Caco-2 (cell line): ENCODE measurements around the gene PIAS1. TPM values are rescaled to one million over a fixed set of nuclear protein-coding genes. Genes with fewer than 3 reads are reported as not detected.

Experiments used
- BruUV-seq: library from RNA; stranded (reverse); fragments of 400-500 nt; replicated peaks from 2 replicates; lab custom pipeline; 2021; lab: Mats Ljungman, UMichigan
- CTCF ChIA-PET: fragments of 300-600 bp; sonication (Branson Sonifier 250); formaldehyde crosslinking; loops from one replicate; lab custom pipeline; 2022; ENCODE audit warnings: antibody characterized with exemption; lab: Charles Lee
- POLR2A ChIA-PET: fragments of 300-600 bp; sonication (Branson Sonifier 250); formaldehyde crosslinking; loops from one replicate; lab custom pipeline; 2022; ENCODE audit warnings: antibody characterized with exemption; lab: Charles Lee
- DNase-seq, 2 experiments: peaks; one replicate each; pipeline versions ENCODE4 v3.0.0 to v3.0.0-alpha.2; 2020 to 2022
- H3K27me3 ChIP-seq: replicated peaks from 2 replicates; pipeline ENCODE4 v1.6.0; 2011; ENCODE audit warnings: low read length; ENCODE audit not compliant: control insufficient read depth, insufficient read depth
- H3K36me3 ChIP-seq: 2 replicates; pipeline ENCODE4 v1.5.1; 2011; ENCODE audit warnings: low read length; ENCODE audit not compliant: control insufficient read depth, insufficient read depth
- H3K4me1 ChIP-seq: fragments of 250-450 bp; sonication (Bioruptor Pico); 2 replicates; pipeline ENCODE4 v1.5.1; 2020; ENCODE audit warnings: mild to moderate bottlenecking
- H3K4me3 ChIP-seq: 2 replicates; pipeline ENCODE4 v1.5.1; 2011; ENCODE audit warnings: low read depth, mild to moderate bottlenecking, control low read depth, low read length
- H3K9me3 ChIP-seq: fragments of 250-450 bp; sonication (Bioruptor Pico); 2 replicates; pipeline ENCODE4 v1.5.1; 2020; ENCODE audit warnings: mild to moderate bottlenecking, moderate library complexity
- H3K27ac Mint-ChIP-seq: one replicate; pipeline ENCODE4 v1.8.0; 2022; ENCODE audit warnings: mixed read lengths; ENCODE audit not compliant: unreplicated experiment
- H3K27me3 Mint-ChIP-seq: one replicate; pipeline ENCODE4 v1.8.0; 2022; ENCODE audit warnings: mixed read lengths; ENCODE audit not compliant: insufficient read depth, unreplicated experiment
- H3K36me3 Mint-ChIP-seq: one replicate; pipeline ENCODE4 v1.8.0; 2022; ENCODE audit warnings: mild to moderate bottlenecking, mixed read lengths; ENCODE audit not compliant: insufficient read depth, unreplicated experiment
- H3K4me1 Mint-ChIP-seq: one replicate; pipeline ENCODE4 v1.8.0; 2022; ENCODE audit warnings: low read depth, mixed read lengths; ENCODE audit not compliant: unreplicated experiment
- H3K4me3 Mint-ChIP-seq: one replicate; pipeline ENCODE4 v1.8.0; 2022; ENCODE audit warnings: mild to moderate bottlenecking, moderate library complexity, mixed read lengths; ENCODE audit not compliant: unreplicated experiment
- H3K9me3 Mint-ChIP-seq: one replicate; pipeline ENCODE4 v1.8.0; 2022; ENCODE audit warnings: mixed read lengths; ENCODE audit not compliant: unreplicated experiment
- CTCF ChIP-seq, 2 experiments: fragments of 200-600 bp in 1 of 2; IDR thresholded peaks; 1 replicate in 1 of 2; 2 replicates in 1 of 2; pipeline versions ENCODE4 v1.5.1 to v1.8.0; 2011 to 2022; ENCODE audit warnings: antibody characterized with exemption in 1 of 2, control low read depth in 1 of 2, inconsistent platforms in 1 of 2, low read depth in 1 of 2, low read length in 1 of 2, mild to moderate bottlenecking in 1 of 2, moderate library complexity in 1 of 2; ENCODE audit not compliant: insufficient read depth in 1 of 2, severe bottlenecking in 1 of 2, unreplicated experiment in 1 of 2
- intact Hi-C: fragments of 100-400 bp; cut with micrococcal nuclease; formaldehyde crosslinking; loops from one replicate; pipeline ENCODE4 v1.10.0; 2022; ENCODE audit not compliant: unreplicated experiment
- total RNA-seq: library from RNA; stranded (reverse); gene quantifications from 2 replicates; pipeline ENCODE4 v1.2.3, GENCODE V29; 2022

The PIAS1 gene
- total RNA-seq, 1 experiment from 2014 or later = 48.0 TPM

- Histone ChIP-seq H3K9me3 (no peaks in the 10 kb centered on the region), H3K27me3 (no peaks in the 10 kb centered on the region), H3K4me1 (no peaks in the 10 kb centered on the region), H3K4me3 (no peak overlapping the region), H3K36me3 (no peaks in the 10 kb centered on the region; the same call in 1 of the 2 replicates)
- BruUV-seq = no TSS peak
- no peak overlapping the region for H3K4me3 Mint-ChIP-seq
- no peak overlapping the region for H3K27ac Mint-ChIP-seq
- no peak for DNase-seq
- no peaks in the 10 kb centered on the region for H3K9me3 Mint-ChIP-seq
- ChIA-PET CTCF (no interaction called here), POLR2A (no interaction called here)
- H3K36me3 Mint-ChIP-seq = peaks cover 25% of the 10 kb centered on the region
- no peaks in the 10 kb centered on the region for H3K27me3 Mint-ChIP-seq
- H3K4me1 Mint-ChIP-seq = peaks cover 8% of the 10 kb centered on the region
- intact Hi-C loops = no loop called here
- TF ChIP-seq CTCF (IDR thresholded peaks at IDR 0.05; ENCODE audit: insufficient read depth in 1 of 2, low read depth in 1 of 2, low read length in 1 of 2, severe bottlenecking in 1 of 2, unreplicated experiment in 1 of 2) = no peak
These were observed 75.0 kb downstream of the PIAS1 start for GRCh38 chr15:68129072-68129471.

- Histone ChIP-seq H3K9me3 (no peaks in the 10 kb centered on the region), H3K27me3 (no peaks in the 10 kb centered on the region), H3K36me3 (no peaks in the 10 kb centered on the region; the same call in 1 of the 2 replicates), H3K4me3 (no peak overlapping the region), H3K4me1 (no peaks in the 10 kb centered on the region)
- peaks cover 11% of the 10 kb centered on the region for H3K36me3 Mint-ChIP-seq
- no peak overlapping the region for H3K4me3 Mint-ChIP-seq
- DNase-seq = no peak
- CTCF ChIA-PET = no interaction called here
- H3K9me3 Mint-ChIP-seq = no peaks in the 10 kb centered on the region
- BruUV-seq = no TSS peak
- POLR2A ChIA-PET = interaction anchor here (0.5 kb wide), 1 partner anchor 24 kb away, joined by 18 read pairs; no protein-coding TSS in a partner anchor
- intact Hi-C loops = no loop called here
- TF ChIP-seq CTCF (IDR thresholded peaks at IDR 0.05; ENCODE audit: insufficient read depth in 1 of 2, low read depth in 1 of 2, low read length in 1 of 2, severe bottlenecking in 1 of 2, unreplicated experiment in 1 of 2) = no peak
- peaks cover 8% of the 10 kb centered on the region for H3K4me1 Mint-ChIP-seq
- H3K27ac Mint-ChIP-seq = no peak overlapping the region
- no peaks in the 10 kb centered on the region for H3K27me3 Mint-ChIP-seq
These were observed 76.7 kb downstream of the PIAS1 start for GRCh38 chr15:68130851-68131250.

GRCh38 chr15:68137096-68137495 is 83.0 kb downstream of the PIAS1 start:
- Mint-ChIP-seq H3K36me3 (peaks cover 19% of the 10 kb centered on the region), H3K27me3 (no peaks in the 10 kb centered on the region), H3K4me3 (no peak overlapping the region), H3K4me1 (peaks cover 31% of the 10 kb centered on the region), H3K27ac (peak overlapping the region; percentile 38), H3K9me3 (no peaks in the 10 kb centered on the region)
- Histone ChIP-seq H3K27me3 (no peaks in the 10 kb centered on the region), H3K4me1 (peaks cover 22% of the 10 kb centered on the region), H3K4me3 (no peak overlapping the region), H3K9me3 (no peaks in the 10 kb centered on the region), H3K36me3 (no peaks in the 10 kb centered on the region)
- DNase-seq = no peak
- POLR2A ChIA-PET = no interaction called here
- TF ChIP-seq CTCF (IDR thresholded peaks at IDR 0.05; ENCODE audit: insufficient read depth in 1 of 2, low read depth in 1 of 2, low read length in 1 of 2, severe bottlenecking in 1 of 2, unreplicated experiment in 1 of 2) = no peak
- intact Hi-C loops = no loop called here
- BruUV-seq = no TSS peak
- CTCF ChIA-PET = no interaction called here
